Measurements from ENCODE around the gene DISC1.
"Not testable (repeated sequence)": the region's sequence is repeated elsewhere in the genome, so short reads cannot be mapped to it uniquely, and the experiment has no call there.

Gene DISC1

GRCh38 chr1:231701306-231701705, 74.7 kb downstream of the DISC1 start:
- no peak for DNase-seq (ENCODE audit: low spot score)

- DNase-seq (ENCODE audit: low spot score), result no peak
These were observed 75.7 kb downstream of the DISC1 start for GRCh38 chr1:231702331-231702730.

GRCh38 chr1:231702804-231703203, 76.2 kb downstream of the DISC1 start:
- DNase-seq (ENCODE audit: low spot score), result peak; percentile 24

- DNase-seq (ENCODE audit: low spot score), result no peak
These were observed 79.5 kb downstream of the DISC1 start for GRCh38 chr1:231705806-231706760.

DNA sequence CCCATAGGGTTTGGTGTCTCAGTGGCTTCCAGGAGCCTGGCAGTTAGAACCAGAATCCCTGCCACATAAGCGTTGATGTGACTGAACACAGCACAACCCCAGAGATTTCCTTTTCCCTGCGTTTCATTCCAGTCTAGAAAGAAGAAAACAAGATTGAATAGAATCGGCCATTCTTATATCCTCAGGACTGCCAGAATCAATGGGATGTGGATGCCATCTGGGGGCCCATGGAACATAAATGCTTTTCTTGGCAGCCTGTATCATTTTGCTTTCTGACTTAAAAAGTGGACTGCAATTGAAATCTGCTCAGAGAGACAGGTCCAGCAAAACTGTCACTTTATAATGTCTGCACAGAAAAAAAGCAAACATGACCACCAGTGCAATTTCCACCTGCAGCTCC, 80.3 kb downstream of the DISC1 start:
- DNase-seq (ENCODE audit: low spot score), result no peak

GRCh38 chr1:231707407-231707806, 80.8 kb downstream of the DISC1 start:
- DNase-seq (ENCODE audit: low spot score), result no peak

DNA sequence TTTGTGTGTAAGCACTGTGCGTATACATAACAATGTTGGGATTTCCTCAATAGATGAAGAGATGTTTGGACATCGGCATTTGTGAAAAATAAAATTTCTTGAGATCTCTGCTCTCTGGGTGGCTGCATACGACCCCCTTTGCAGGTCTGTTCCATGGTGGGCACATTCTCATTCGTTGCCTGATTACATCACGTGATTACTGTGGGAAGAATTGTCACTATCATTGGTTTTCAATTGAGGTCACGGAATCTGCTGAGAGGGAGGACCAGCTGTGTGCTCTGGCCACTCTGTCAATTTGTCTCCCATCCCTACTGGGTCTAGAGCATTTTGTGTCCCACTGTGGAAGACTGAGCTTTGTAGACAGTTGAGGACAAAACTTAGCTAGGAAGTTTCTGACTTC, 81.8 kb downstream of the DISC1 start:
- DNase-seq (ENCODE audit: low spot score), result no peak

DNA sequence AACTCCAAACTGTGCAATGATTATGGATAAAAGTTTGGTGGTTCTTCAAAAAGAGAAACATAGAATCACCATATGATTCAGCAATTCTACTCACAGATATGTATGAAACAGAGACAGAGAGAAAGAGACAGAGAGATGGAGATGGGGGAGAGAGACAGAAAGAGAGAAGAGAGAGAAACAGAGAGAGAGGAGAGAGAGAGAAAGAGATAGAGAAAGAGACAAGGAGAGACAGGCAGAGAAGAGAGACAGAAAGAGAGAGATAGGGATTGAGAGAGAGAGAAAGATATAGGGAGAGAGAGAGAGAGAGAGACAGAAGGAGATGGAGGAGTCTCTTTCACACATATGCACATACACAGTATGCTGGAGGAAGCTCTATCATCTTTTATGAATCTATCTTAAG, 87.8 kb downstream of the DISC1 start:
- no peak for DNase-seq (ENCODE audit: low spot score)

- no peak for DNase-seq (ENCODE audit: low spot score)
These were observed 89.5 kb downstream of the DISC1 start for GRCh38 chr1:231715816-231716722.

DNA sequence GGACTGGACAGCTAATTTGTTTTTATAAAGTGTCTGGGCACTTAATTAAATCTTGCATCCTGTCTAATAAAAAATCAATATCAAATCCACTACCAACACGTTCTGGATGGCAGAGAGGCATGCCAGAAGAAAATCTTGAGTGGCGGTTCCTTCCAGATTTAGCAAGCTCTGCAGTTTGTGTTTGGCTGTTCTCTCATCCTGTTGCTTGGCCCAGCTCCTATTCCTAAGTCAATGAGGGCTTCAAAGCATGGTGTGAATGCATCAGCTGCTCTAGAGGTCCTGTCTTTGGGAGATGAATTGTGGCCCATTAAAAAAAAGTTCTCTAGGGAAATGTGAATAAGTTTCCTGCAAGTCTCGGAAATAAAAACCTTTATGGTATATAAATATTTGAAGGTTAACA, 90.3 kb downstream of the DISC1 start:
- no peak for DNase-seq (ENCODE audit: low spot score)

- DNase-seq (ENCODE audit: low spot score), result no peak
These were observed 93.0 kb downstream of the DISC1 start for GRCh38 chr1:231719485-231720183.

DNA sequence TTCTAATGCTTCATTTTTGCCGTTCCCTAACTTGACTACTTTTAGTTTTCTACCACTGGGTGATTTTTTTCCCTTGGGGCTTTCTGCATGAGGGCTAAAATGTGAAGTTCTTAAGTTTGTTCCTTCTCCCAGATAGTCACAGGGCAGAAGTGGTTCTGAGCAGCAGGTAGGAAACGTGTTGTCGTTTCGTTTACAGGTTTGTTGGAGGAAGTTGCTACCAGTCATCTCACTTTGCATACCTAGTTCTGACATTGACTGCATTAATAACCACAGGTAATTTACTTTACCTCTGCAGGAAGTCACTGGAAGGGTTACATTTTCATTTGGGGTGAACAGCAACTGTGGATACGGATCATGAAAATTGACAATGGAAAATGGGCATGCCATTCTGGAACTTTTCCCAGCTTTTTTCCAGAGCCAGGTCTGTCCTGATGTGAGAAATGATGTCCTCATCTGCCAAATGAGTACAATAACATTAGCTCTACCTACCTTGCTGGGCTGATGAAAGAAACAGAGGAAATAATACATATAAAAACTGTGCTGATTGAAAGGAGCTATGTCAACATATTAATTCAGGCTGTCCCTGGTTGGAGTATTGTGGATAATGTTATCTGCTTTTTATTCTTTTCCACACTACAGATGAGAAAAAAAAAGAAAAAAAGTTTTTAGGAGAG, 94.2 kb downstream of the DISC1 start:
- DNase-seq (ENCODE audit: low spot score), result no peak

GRCh38 chr1:231721436-231721835, 94.8 kb downstream of the DISC1 start:
- DNase-seq (ENCODE audit: low spot score), result no peak

GRCh38 chr1:231722356-231722755, 95.8 kb downstream of the DISC1 start:
- no peak for DNase-seq (ENCODE audit: low spot score)

GRCh38 chr1:231723146-231723545, 96.6 kb downstream of the DISC1 start:
- DNase-seq (ENCODE audit: low spot score), result no peak

GRCh38 chr1:231724041-231724440, 97.5 kb downstream of the DISC1 start:
- DNase-seq (ENCODE audit: low spot score), result no peak

DNA sequence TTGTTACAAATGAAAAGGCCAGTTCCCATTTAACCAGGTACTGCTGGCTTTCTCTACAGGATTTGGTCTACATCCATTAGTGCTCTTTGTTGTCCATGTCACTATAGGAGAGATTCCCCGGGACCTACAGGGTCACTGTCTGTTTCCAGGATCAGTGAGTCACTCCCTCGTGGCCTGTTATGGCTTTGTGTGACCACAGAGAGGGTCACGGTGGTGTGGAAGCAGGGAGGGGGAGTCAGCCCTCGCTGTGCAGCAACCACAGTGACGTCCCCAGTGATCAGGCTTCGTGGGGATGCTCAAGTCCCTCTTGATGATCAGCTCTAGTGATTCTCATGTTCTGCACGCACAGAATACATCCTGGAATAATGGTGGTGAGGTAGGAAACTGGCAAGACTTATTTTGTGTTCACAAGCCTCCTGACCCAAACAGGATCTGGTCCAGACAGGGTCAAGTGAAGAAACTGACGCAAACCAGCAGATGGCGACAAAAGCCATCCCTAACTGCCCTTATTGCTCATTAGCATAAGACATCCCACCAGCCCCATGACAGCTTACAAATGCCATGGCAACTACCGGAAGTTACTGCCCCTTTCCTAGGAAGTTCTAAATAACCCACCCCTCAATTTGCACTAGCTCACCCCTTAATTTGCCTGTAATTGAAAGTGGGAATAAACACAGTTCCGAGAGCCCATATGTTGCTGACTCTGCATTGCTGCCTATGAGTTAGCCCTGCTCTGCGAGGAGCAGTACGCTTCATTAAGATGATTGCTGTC, 98.5 kb downstream of the DISC1 start:
- peak; percentile 15 for DNase-seq (ENCODE audit: low spot score)

GRCh38 chr1:231727171-231727570, 100.6 kb downstream of the DISC1 start:
- no peak for DNase-seq (ENCODE audit: low spot score)

DNA sequence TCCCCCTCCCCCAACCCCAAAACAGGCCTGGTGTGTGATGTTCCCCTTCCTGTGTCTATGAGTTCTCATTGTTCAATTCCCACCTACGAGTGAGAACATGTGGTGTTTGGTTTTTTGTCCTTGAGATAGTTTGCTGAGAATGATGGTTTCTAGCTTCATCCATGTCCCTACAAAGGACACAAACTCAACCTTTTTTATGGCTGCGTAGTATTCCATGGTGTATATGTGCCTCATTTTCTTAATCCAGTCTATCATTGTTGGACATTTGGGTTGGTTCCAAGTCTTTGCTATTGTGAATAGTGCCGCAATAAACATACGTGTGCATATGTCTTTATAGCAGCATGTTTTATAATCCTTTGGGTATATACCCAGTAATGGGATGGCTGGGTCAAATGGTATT, 102.4 kb downstream of the DISC1 start:
- DNase-seq (ENCODE audit: low spot score), result not testable (repeated sequence)

GRCh38 chr1:231729544-231729943, 103.0 kb downstream of the DISC1 start:
- no peak for DNase-seq (ENCODE audit: low spot score)

DNA sequence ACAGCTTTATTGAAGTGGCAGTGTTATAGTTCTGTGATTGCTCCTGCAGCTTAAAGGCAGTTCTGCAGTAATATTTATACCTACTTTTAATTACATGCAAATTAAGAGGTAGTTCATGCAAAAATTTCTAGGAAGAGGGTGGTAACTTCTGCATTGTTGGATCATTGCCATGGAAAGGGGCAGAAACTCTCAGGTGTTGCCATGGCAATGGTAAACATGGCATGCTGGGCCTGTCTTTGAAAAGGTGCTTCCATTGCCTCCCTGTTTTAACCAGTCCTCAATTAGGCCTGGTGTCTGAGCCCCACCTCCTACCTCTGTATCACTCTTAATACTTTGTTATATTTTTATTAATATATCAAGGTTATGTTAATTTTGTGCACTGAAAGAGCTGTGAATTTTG, 104.7 kb downstream of the DISC1 start:
- no peak for DNase-seq (ENCODE audit: low spot score)

Data from AG08396 (cell line).